SH-SY5Y (cell line): Measurements from ENCODE around the gene CCNJL.

Experiments
- GATA2 ChIP-seq: IDR thresholded peaks from 2 replicates; pipeline ENCODE4 v1.6.1; 2011; ENCODE audit warnings: mild to moderate bottlenecking, low read depth, low read length
- GATA3 ChIP-seq: IDR thresholded peaks from 2 replicates; pipeline ENCODE4 v1.6.1; 2011; ENCODE audit warnings: low read depth, mild to moderate bottlenecking, low read length, moderate library complexity

CCNJL gene

GRCh38 chr5:160312134-160312959 is at the start of gene CCNJL:
TSS of gene CCNJL (minus strand) at chr5:160312564. CDS start at chr5:160311923, 641 bp downstream.
- TF ChIP-seq GATA3 (no peak), GATA2 (no peak)

GRCh38 chr5:160361624-160362228 is 49.4 kb upstream of the CCNJL start:
- TF ChIP-seq GATA3, result no peak
- no peak for TF ChIP-seq GATA2

GRCh38 chr5:160360310-160360709 is 47.9 kb upstream of the CCNJL start:
- TF ChIP-seq GATA2 (no peak), GATA3 (no peak)

- TF ChIP-seq GATA2, result no peak
- TF ChIP-seq GATA3, result no peak
These were observed 47.5 kb upstream of the CCNJL start for GRCh38 chr5:160359816-160360215.

- TF ChIP-seq GATA2, result no peak
- no peak for TF ChIP-seq GATA3
These were observed 46.9 kb upstream of the CCNJL start for GRCh38 chr5:160359242-160359641.

- TF ChIP-seq GATA3 (no peak), GATA2 (no peak)
These were observed 45.6 kb upstream of the CCNJL start for GRCh38 chr5:160357861-160358411.

GRCh38 chr5:160357394-160357793 is 45.0 kb upstream of the CCNJL start:
- TF ChIP-seq GATA3 (no peak), GATA2 (no peak)

GRCh38 chr5:160356550-160357347 is 44.4 kb upstream of the CCNJL start:
- TF ChIP-seq GATA3 (no peak), GATA2 (no peak)

GRCh38 chr5:160354666-160355065 is 42.3 kb upstream of the CCNJL start:
- TF ChIP-seq GATA2 (no peak), GATA3 (no peak)

GRCh38 chr5:160353379-160353778 is 41.0 kb upstream of the CCNJL start:
- no peak for TF ChIP-seq GATA2
- no peak for TF ChIP-seq GATA3

- TF ChIP-seq GATA2 (no peak), GATA3 (no peak)
These were observed 39.9 kb upstream of the CCNJL start for GRCh38 chr5:160352308-160352707.

GRCh38 chr5:160349935-160350303 is 37.6 kb upstream of the CCNJL start:
- TF ChIP-seq GATA2, result no peak
- no peak for TF ChIP-seq GATA3

- TF ChIP-seq GATA3 (no peak), GATA2 (no peak)
These were observed 37.0 kb upstream of the CCNJL start for GRCh38 chr5:160349249-160349934.

- TF ChIP-seq GATA2 (no peak), GATA3 (no peak)
These were observed 35.7 kb upstream of the CCNJL start for GRCh38 chr5:160348080-160348479.

- no peak for TF ChIP-seq GATA2
- TF ChIP-seq GATA3, result no peak
These were observed 35.1 kb upstream of the CCNJL start for GRCh38 chr5:160347448-160347847.
